HL-60 (cell line): Measurements from ENCODE around the gene NCKIPSD.

ENCODE experiments used
- DNase-seq, 2 experiments: peaks; one replicate each; pipeline ENCODE4 v3.0.0-alpha.2; 2010 to 2020; ENCODE audit warnings: low read depth in 1 of 2, low spot score in 1 of 2
- H3K27ac ChIP-seq: fragments of 250-450 bp; sonication (Bioruptor Pico); replicated peaks from 2 replicates; pipeline ENCODE4 v1.5.1; 2020; ENCODE audit warnings: mild to moderate bottlenecking, moderate library complexity
- H3K27me3 ChIP-seq: fragments of 250-450 bp; sonication (Bioruptor Pico); 2 replicates; pipeline ENCODE4 v1.5.1; 2021; ENCODE audit warnings: mild to moderate bottlenecking, moderate library complexity; ENCODE audit not compliant: insufficient read depth, poor library complexity, severe bottlenecking
- H3K4me3 ChIP-seq: replicated peaks from 2 replicates; pipeline ENCODE4 v1.5.1; 2011; ENCODE audit warnings: mild to moderate bottlenecking, control low read depth, low read length; ENCODE audit not compliant: insufficient read depth
- GABPA ChIP-seq: IDR thresholded peaks from 2 replicates; pipeline ENCODE4 v1.6.1; 2012; ENCODE audit warnings: low read depth
- POLR2AphosphoS5 ChIP-seq: IDR thresholded peaks from 2 replicates; pipeline ENCODE4 v1.6.1; 2012; ENCODE audit warnings: low read depth
- REST ChIP-seq: IDR thresholded peaks from 2 replicates; pipeline ENCODE4 v1.6.1; 2012; ENCODE audit warnings: low read depth; ENCODE audit not compliant: insufficient replicate concordance
- SPI1 ChIP-seq: IDR thresholded peaks from 2 replicates; pipeline ENCODE4 v1.6.1; 2012; ENCODE audit warnings: low read depth, mild to moderate bottlenecking, borderline replicate concordance
- TF ChIP-seq, protein P1 (sequence below): IDR thresholded peaks from one replicate; pipeline ENCODE4 v1.5.1; 2011; ENCODE audit warnings: low read length, control low read depth, inconsistent platforms; ENCODE audit not compliant: insufficient read depth

NCKIPSD gene

GRCh38 chr3:48707157-48707556 is 21.4 kb upstream of the NCKIPSD start:
- DNase-seq, result no peak
- Histone ChIP-seq H3K27ac (no peak overlapping the region), H3K4me3 (no peak overlapping the region), H3K27me3 (no peaks in the 10 kb centered on the region)
- no peak for TF ChIP-seq POLR2AphosphoS5
- no peak for TF ChIP-seq REST
- TF ChIP-seq, protein P1, sequence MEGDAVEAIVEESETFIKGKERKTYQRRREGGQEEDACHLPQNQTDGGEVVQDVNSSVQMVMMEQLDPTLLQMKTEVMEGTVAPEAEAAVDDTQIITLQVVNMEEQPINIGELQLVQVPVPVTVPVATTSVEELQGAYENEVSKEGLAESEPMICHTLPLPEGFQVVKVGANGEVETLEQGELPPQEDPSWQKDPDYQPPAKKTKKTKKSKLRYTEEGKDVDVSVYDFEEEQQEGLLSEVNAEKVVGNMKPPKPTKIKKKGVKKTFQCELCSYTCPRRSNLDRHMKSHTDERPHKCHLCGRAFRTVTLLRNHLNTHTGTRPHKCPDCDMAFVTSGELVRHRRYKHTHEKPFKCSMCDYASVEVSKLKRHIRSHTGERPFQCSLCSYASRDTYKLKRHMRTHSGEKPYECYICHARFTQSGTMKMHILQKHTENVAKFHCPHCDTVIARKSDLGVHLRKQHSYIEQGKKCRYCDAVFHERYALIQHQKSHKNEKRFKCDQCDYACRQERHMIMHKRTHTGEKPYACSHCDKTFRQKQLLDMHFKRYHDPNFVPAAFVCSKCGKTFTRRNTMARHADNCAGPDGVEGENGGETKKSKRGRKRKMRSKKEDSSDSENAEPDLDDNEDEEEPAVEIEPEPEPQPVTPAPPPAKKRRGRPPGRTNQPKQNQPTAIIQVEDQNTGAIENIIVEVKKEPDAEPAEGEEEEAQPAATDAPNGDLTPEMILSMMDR, result no peak
- TF ChIP-seq GABPA, result no peak
- TF ChIP-seq SPI1, result no peak

DNA sequence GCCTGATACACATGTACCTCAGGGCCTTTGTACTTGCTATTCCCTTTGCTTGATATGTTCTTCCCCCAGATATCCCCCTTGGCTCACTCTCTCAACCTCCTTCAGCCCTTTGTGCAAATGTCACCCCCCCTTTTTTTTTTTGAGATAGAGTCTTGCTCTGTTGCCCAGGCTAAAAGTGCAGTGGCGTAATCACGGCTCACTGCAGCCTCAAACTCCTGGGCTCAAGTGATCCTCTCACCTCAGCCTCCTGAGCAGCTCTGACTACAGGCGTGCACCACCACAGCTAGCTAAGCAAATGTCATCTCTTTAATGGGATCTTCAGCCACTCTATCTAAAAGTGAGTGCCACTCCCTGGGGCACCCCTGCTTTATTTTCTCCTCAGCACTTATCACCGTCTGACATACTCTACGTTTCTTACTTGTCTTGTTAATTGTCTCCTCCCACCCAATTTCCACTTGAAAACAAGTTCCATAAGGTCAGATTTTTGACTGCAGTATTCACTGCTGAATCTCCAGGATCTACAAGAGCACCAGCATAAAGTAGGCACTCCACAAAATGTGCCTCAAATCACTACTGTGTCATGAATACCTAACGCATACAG is 16.7 kb upstream of the NCKIPSD start:
- Histone ChIP-seq H3K4me3 (no peak overlapping the region), H3K27ac (no peak overlapping the region), H3K27me3 (no peaks in the 10 kb centered on the region)
- DNase-seq, result no peak
- TF ChIP-seq REST (no peak), SPI1 (no peak), POLR2AphosphoS5 (no peak), GABPA (no peak)
- TF ChIP-seq, protein P1, result no peak

DNA sequence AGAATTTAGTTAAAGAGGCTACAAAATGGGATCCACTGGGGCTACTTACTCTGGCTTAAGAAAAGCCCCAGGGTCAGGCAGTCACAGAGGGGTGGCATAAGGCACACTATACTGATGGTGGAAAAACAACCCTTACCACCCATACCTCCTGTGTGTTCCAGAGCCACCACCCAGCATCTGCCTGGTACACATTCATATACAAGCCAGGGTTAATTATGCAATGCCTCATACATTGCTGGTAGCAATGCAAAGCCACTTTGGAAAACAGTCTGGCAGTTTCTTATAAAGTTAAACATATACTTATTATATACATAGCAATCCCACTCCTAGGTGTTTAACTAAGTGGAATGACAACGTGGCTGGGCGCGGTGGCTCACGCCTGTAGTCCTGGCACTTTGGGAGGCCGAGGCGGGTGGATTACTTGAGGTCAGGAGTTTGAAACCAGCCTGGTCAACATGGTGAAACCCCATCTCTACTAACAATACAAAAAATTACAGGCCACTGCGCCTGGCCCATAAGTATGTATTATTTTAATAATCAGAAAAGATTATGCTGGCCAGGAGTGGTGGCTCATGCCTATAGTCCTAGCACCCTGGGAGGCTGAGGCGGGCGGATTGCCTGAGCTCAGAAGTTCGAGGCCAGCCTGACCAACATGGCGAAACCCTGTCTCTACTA is 15.2 kb upstream of the NCKIPSD start:
- Histone ChIP-seq H3K4me3 (no peak overlapping the region), H3K27me3 (no peaks in the 10 kb centered on the region), H3K27ac (no peak overlapping the region)
- no peak for TF ChIP-seq SPI1
- no peak for TF ChIP-seq GABPA
- TF ChIP-seq, protein P1, result no peak
- no peak for TF ChIP-seq REST
- TF ChIP-seq POLR2AphosphoS5, result no peak
- no peak for DNase-seq
